Measurements from ENCODE around the gene MYMK. TPM values are rescaled to one million over a fixed set of nuclear protein-coding genes. Genes with fewer than 3 reads are reported as not detected.

MYMK gene
- total and polyA plus RNA-seq, 2 of the 13 experiments (the other 11 are each of a cell fraction or from before 2014, with no cell fraction given) = not detected

GRCh38 chr9:133506653-133507038 is 18.1 kb downstream of the MYMK start (continued):
- TF ChIP-seq SIX4 (CRISPR knock-in tag; IDR thresholded peaks at IDR 0.05) (peak; percentile 44; the same call in 1 of the 2 replicates), KAT7 (CRISPR knock-in tag; IDR thresholded peaks at IDR 0.05; ENCODE audit: borderline replicate concordance) (no peak), ZBTB42 (CRISPR knock-in tag; IDR thresholded peaks at IDR 0.05) (peak; percentile 70; the same call in 1 of the 2 replicates), MXD3 (CRISPR knock-in tag; IDR thresholded peaks at IDR 0.05) (peak; percentile 81), HES4 (CRISPR knock-in tag; IDR thresholded peaks at IDR 0.05; ENCODE audit: borderline replicate concordance) (peak; percentile 77; the same call in 1 of the 2 replicates), ONECUT2 (CRISPR knock-in tag; IDR thresholded peaks at IDR 0.05) (0 out of 2 replicates have a peak, but pooled peaks have one; percentile 49), HNRNPL (IDR thresholded peaks at IDR 0.05; ENCODE audit: low read depth, low read length) (peak; percentile 77; the same call in 1 of the 2 replicates), KLF15 (CRISPR knock-in tag; IDR thresholded peaks at IDR 0.05; ENCODE audit: borderline replicate concordance) (peak; percentile 40; the same call in 1 of the 2 replicates), POLR2AphosphoS5 (IDR thresholded peaks at IDR 0.05; ENCODE audit: low read depth, low read length) (no peak), ZBTB7B (CRISPR knock-in tag; IDR thresholded peaks at IDR 0.05) (peak; percentile 70; the same call in 1 of the 2 replicates), KDM5B (CRISPR knock-in tag; IDR thresholded peaks at IDR 0.05; ENCODE audit: borderline replicate concordance) (peak; percentile 75), ZBTB37 (CRISPR knock-in tag; IDR thresholded peaks at IDR 0.05) (no peak; the same call in 1 of the 2 replicates), KDM3A (CRISPR knock-in tag; IDR thresholded peaks at IDR 0.05; ENCODE audit: low read depth) (peak; percentile 72; the same call in 1 of the 2 replicates), ETV6 (CRISPR knock-in tag; conservative IDR thresholded peaks at IDR 0.05) (0 out of 2 replicates have a peak, but pooled peaks have one; percentile 26), ZNF576 (CRISPR knock-in tag; IDR thresholded peaks at IDR 0.05) (no peak)
- TF ChIP-seq, protein P1, sequence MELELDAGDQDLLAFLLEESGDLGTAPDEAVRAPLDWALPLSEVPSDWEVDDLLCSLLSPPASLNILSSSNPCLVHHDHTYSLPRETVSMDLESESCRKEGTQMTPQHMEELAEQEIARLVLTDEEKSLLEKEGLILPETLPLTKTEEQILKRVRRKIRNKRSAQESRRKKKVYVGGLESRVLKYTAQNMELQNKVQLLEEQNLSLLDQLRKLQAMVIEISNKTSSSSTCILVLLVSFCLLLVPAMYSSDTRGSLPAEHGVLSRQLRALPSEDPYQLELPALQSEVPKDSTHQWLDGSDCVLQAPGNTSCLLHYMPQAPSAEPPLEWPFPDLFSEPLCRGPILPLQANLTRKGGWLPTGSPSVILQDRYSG (CRISPR knock-in tag; IDR thresholded peaks at IDR 0.05) = 0 out of 2 replicates have a peak, but pooled peaks have one; percentile 51
- TF ChIP-seq, protein P2, sequence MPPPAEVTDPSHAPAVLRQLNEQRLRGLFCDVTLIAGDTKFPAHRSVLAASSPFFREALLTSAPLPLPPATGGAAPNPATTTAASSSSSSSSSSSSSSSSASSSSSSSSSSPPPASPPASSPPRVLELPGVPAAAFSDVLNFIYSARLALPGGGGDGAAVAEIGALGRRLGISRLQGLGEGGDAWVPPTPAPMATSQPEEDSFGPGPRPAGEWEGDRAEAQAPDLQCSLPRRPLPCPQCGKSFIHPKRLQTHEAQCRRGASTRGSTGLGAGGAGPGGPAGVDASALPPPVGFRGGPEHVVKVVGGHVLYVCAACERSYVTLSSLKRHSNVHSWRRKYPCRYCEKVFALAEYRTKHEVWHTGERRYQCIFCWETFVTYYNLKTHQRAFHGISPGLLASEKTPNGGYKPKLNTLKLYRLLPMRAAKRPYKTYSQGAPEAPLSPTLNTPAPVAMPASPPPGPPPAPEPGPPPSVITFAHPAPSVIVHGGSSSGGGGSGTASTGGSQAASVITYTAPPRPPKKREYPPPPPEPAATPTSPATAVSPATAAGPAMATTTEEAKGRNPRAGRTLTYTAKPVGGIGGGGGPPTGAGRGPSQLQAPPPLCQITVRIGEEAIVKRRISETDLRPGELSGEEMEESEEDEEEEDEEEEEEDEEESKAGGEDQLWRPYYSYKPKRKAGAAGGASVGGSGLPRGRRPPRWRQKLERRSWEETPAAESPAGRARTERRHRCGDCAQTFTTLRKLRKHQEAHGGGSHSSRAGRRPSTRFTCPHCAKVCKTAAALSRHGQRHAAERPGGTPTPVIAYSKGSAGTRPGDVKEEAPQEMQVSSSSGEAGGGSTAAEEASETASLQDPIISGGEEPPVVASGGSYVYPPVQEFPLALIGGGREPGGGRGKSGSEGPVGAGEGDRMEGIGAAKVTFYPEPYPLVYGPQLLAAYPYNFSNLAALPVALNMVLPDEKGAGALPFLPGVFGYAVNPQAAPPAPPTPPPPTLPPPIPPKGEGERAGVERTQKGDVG (CRISPR knock-in tag; IDR thresholded peaks at IDR 0.05; ENCODE audit: borderline replicate concordance) = peak; percentile 21; the same call in 1 of the 2 replicates
- TF ChIP-seq, protein P3, sequence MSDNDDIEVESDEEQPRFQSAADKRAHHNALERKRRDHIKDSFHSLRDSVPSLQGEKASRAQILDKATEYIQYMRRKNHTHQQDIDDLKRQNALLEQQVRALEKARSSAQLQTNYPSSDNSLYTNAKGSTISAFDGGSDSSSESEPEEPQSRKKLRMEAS (IDR thresholded peaks at IDR 0.05) = peak; percentile 87
